SK-N-SH treated with all-trans-retinoic acid at 6 μM for 48 hours (cell line): ENCODE results near the gene TSLP.

Source experiments
- ATAC-seq: fragments of 200-7000 bp; cut with Tn5 transposase; 3 replicates; pipeline ENCODE4 v1.9.1; 2020; ENCODE audit warnings: mild to moderate bottlenecking, moderate library complexity
- ARNTL ChIP-seq: fragments of 450-650 bp; formaldehyde crosslinking; IDR thresholded peaks from 2 replicates; pipeline ENCODE4 v1.5.0; 2020; ENCODE audit warnings: low read depth, mild to moderate bottlenecking, moderate library complexity, borderline replicate concordance
- BACH2 ChIP-seq: fragments of 250-450 bp; sonication (Bioruptor Pico); IDR thresholded peaks from 2 replicates; pipeline ENCODE4 v1.9.0; 2021; ENCODE audit warnings: mild to moderate bottlenecking, borderline replicate concordance
- CREB5 ChIP-seq: fragments of 250-450 bp; sonication (Bioruptor Pico); IDR thresholded peaks from 2 replicates; pipeline ENCODE4 v1.5.1; 2020; ENCODE audit warnings: low read depth, mild to moderate bottlenecking, moderate library complexity
- CSDC2 ChIP-seq: fragments of 250-450 bp; sonication (Bioruptor Pico); IDR thresholded peaks from 2 replicates; pipeline ENCODE4 v1.5.0; 2020; ENCODE audit warnings: mild to moderate bottlenecking, moderate library complexity
- CSRNP3 ChIP-seq: fragments of 250-450 bp; sonication (Bioruptor Pico); IDR thresholded peaks from 2 replicates; pipeline ENCODE4 v1.5.1; 2021; ENCODE audit warnings: mild to moderate bottlenecking, moderate library complexity
- ESRRG ChIP-seq: fragments of 250-450 bp; sonication (Bioruptor Pico); IDR thresholded peaks from 2 replicates; pipeline ENCODE4 v1.6.1; 2021; ENCODE audit warnings: mild to moderate bottlenecking
- GLIS3 ChIP-seq: fragments of 250-450 bp; sonication (Bioruptor Pico); IDR thresholded peaks from 2 replicates; pipeline ENCODE4 v1.5.0; 2020; ENCODE audit warnings: mild to moderate bottlenecking, moderate library complexity
- ISL1 ChIP-seq: fragments of 250-450 bp; sonication (Bioruptor Pico); IDR thresholded peaks from 2 replicates; pipeline ENCODE4 v2.1.2; 2022; ENCODE audit warnings: mild to moderate bottlenecking, moderate library complexity
- OSR1 ChIP-seq: fragments of 250-450 bp; sonication (Bioruptor Pico); IDR thresholded peaks from 2 replicates; pipeline ENCODE4 v1.8.0; 2022; ENCODE audit warnings: moderate library complexity, mild to moderate bottlenecking, inconsistent platforms
- POU6F1 ChIP-seq: fragments of 250-450 bp; sonication (Bioruptor Pico); IDR thresholded peaks from 2 replicates; pipeline ENCODE4 v1.8.0; 2021; ENCODE audit warnings: low read depth, mild to moderate bottlenecking, moderate library complexity, borderline replicate concordance
- PPARA ChIP-seq: fragments of 250-450 bp; sonication (Bioruptor Pico); IDR thresholded peaks from 2 replicates; pipeline ENCODE4 v1.5.0; 2020; ENCODE audit warnings: mild to moderate bottlenecking, borderline replicate concordance
- RARB ChIP-seq: fragments of 250-450 bp; sonication (Bioruptor Pico); IDR thresholded peaks from 2 replicates; pipeline ENCODE4 v1.8.0; 2021; ENCODE audit warnings: mild to moderate bottlenecking, moderate library complexity
- SNAI2 ChIP-seq: fragments of 250-450 bp; sonication (Bioruptor Pico); IDR thresholded peaks from 2 replicates; pipeline ENCODE4 v1.5.0; 2020; ENCODE audit warnings: mild to moderate bottlenecking, moderate library complexity
- TCF4 ChIP-seq: fragments of 250-450 bp; sonication (Bioruptor Pico); IDR thresholded peaks from 2 replicates; pipeline ENCODE4 v1.8.0; 2021; ENCODE audit warnings: mild to moderate bottlenecking, moderate library complexity, borderline replicate concordance
- TOX ChIP-seq: fragments of 250-450 bp; sonication (Bioruptor Pico); IDR thresholded peaks from 2 replicates; pipeline ENCODE4 v1.8.0; 2021; ENCODE audit warnings: mild to moderate bottlenecking, moderate library complexity, borderline replicate concordance
- TSHZ2 ChIP-seq: fragments of 250-450 bp; sonication (Bioruptor Pico); IDR thresholded peaks from 2 replicates; pipeline ENCODE4 v1.5.0; 2020; ENCODE audit warnings: mild to moderate bottlenecking, moderate library complexity
- ZC3H10 ChIP-seq: fragments of 250-450 bp; sonication (Bioruptor Pico); IDR thresholded peaks from 2 replicates; pipeline ENCODE4 v1.5.1; 2021; ENCODE audit warnings: mild to moderate bottlenecking, moderate library complexity
- ZFP3 ChIP-seq: fragments of 250-450 bp; sonication (Bioruptor Pico); IDR thresholded peaks from 2 replicates; pipeline ENCODE4 v1.5.0; 2020; ENCODE audit warnings: mild to moderate bottlenecking, moderate library complexity
- ZFP30 ChIP-seq: fragments of 450-650 bp; formaldehyde crosslinking; IDR thresholded peaks from 2 replicates; pipeline ENCODE4 v1.5.0; 2022; ENCODE audit warnings: mild to moderate bottlenecking, moderate library complexity
- ZNF565 ChIP-seq: fragments of 450-650 bp; formaldehyde crosslinking; conservative IDR thresholded peaks from 2 replicates; pipeline ENCODE4 v1.5.0; 2020; ENCODE audit warnings: low read depth, mild to moderate bottlenecking, moderate library complexity
- ZNF70 ChIP-seq: fragments of 450-650 bp; formaldehyde crosslinking; IDR thresholded peaks from 2 replicates; pipeline ENCODE4 v1.5.0; 2020; ENCODE audit warnings: mild to moderate bottlenecking, moderate library complexity
- ZNF8 ChIP-seq: fragments of 450-650 bp; formaldehyde crosslinking; IDR thresholded peaks from 2 replicates; pipeline ENCODE4 v1.5.0; 2020; ENCODE audit warnings: mild to moderate bottlenecking, moderate library complexity

TSLP gene

GRCh38 chr5:111113678-111114077, 42.2 kb downstream of the TSLP start:
- TF ChIP-seq RARB (CRISPR knock-in tag) (no peak), ZFP3 (CRISPR knock-in tag) (no peak), TCF4 (CRISPR knock-in tag) (no peak), SNAI2 (CRISPR knock-in tag) (no peak), ZNF565 (CRISPR knock-in tag) (no peak), CREB5 (CRISPR knock-in tag) (no peak), ZNF70 (CRISPR knock-in tag) (no peak), PPARA (CRISPR knock-in tag) (no peak), CSDC2 (CRISPR knock-in tag) (no peak), ZFP30 (CRISPR knock-in tag) (no peak), OSR1 (CRISPR knock-in tag) (no peak)
- TF ChIP-seq, all 23 proteins: peak for 0

GRCh38 chr5:111115229-111115628, 43.7 kb downstream of the TSLP start:
- TF ChIP-seq CSRNP3 (CRISPR knock-in tag) (no peak), POU6F1 (no peak), ZFP3 (CRISPR knock-in tag) (no peak), OSR1 (CRISPR knock-in tag) (no peak), ZNF565 (CRISPR knock-in tag) (no peak)
- TF ChIP-seq, all 23 proteins: peak for 0
- ATAC-seq = no peak

More at GRCh38 chr5:111113678-111114077, 42.2 kb downstream of the TSLP start:
- ATAC-seq = no peak

GRCh38 chr5:111116550-111116949, 45.0 kb downstream of the TSLP start:
- TF ChIP-seq ZFP3 (CRISPR knock-in tag) (no peak), POU6F1 (no peak), TSHZ2 (CRISPR knock-in tag) (no peak), CSDC2 (CRISPR knock-in tag) (no peak), ZNF70 (CRISPR knock-in tag) (no peak), ISL1 (CRISPR knock-in tag) (no peak), ZC3H10 (CRISPR knock-in tag) (no peak), BACH2 (CRISPR knock-in tag) (no peak), GLIS3 (CRISPR knock-in tag) (no peak), SNAI2 (CRISPR knock-in tag) (no peak), ZNF565 (CRISPR knock-in tag) (no peak), TOX (CRISPR knock-in tag) (no peak), ARNTL (no peak)
- TF ChIP-seq, all 23 proteins: peak for 0
- no peak for ATAC-seq

- ATAC-seq = no peak
- TF ChIP-seq OSR1 (CRISPR knock-in tag) (no peak), ZNF8 (CRISPR knock-in tag) (no peak), POU6F1 (no peak), ZC3H10 (CRISPR knock-in tag) (no peak), ZFP3 (CRISPR knock-in tag) (no peak), SNAI2 (CRISPR knock-in tag) (no peak), ESRRG (CRISPR knock-in tag) (no peak)
These were observed 45.6 kb downstream of the TSLP start for GRCh38 chr5:111117136-111117535.
